DND-41 (cell line): Measurements from ENCODE around the gene PTPRD.

ENCODE experiments used
- ATAC-seq: fragments of 200-7000 bp; cut with Tn5 transposase; 3 replicates; pipeline ENCODE4 v1.9.1; 2021; ENCODE audit warnings: low read depth; ENCODE audit not compliant: insufficient read depth
- DNase-seq: peaks from one replicate; pipeline ENCODE4 v3.0.0-alpha.2; 2020
- H2AFZ ChIP-seq: 2 replicates; pipeline ENCODE4 v1.6.0; 2012; ENCODE audit warnings: low read depth, low read length
- H3K27ac ChIP-seq: 2 replicates; pipeline ENCODE4 v1.5.1; 2012; ENCODE audit warnings: low read length, inconsistent platforms
- H3K27me3 ChIP-seq: fragments of 200-600 bp; sonication (generic); 2 replicates; pipeline ENCODE4 v1.6.0; 2012; ENCODE audit warnings: low read length, mild to moderate bottlenecking, inconsistent platforms; ENCODE audit not compliant: insufficient read depth, poor library complexity
- H3K36me3 ChIP-seq: 2 replicates; pipeline ENCODE4 v1.5.1; 2012; ENCODE audit warnings: low read length, inconsistent platforms; ENCODE audit not compliant: insufficient read depth
- H3K4me1 ChIP-seq: 2 replicates; pipeline ENCODE4 v1.5.1; 2012; ENCODE audit warnings: mild to moderate bottlenecking, low read length; ENCODE audit not compliant: insufficient read depth
- H3K4me2 ChIP-seq: 2 replicates; pipeline ENCODE4 v1.6.0; 2012; ENCODE audit warnings: mild to moderate bottlenecking, moderate library complexity, low read length, inconsistent platforms; ENCODE audit not compliant: insufficient read depth
- H3K4me3 ChIP-seq, 2 experiments: fragments of 200-600 bp in 1 of 2; shearing (Covaris generic) in 1 of 2; 2 replicates each; pipeline ENCODE4 v1.5.1; 2012 to 2016; ENCODE audit warnings: inconsistent platforms in 2 of 2, low read length in 2 of 2, mild to moderate bottlenecking in 2 of 2, low read depth in 1 of 2, moderate library complexity in 1 of 2
- H3K79me2 ChIP-seq: 2 replicates; pipeline ENCODE4 v1.6.0; 2012; ENCODE audit warnings: low read length, inconsistent platforms; ENCODE audit not compliant: insufficient read depth
- H3K9ac ChIP-seq: 2 replicates; pipeline ENCODE4 v1.6.0; 2012; ENCODE audit warnings: low read depth, mild to moderate bottlenecking, inconsistent platforms, low read length, moderate library complexity
- H3K9me3 ChIP-seq: 2 replicates; pipeline ENCODE4 v1.5.1; 2012; ENCODE audit warnings: low read length, moderate library complexity, mild to moderate bottlenecking, inconsistent platforms; ENCODE audit not compliant: insufficient read depth, severe bottlenecking
- H4K20me1 ChIP-seq: 2 replicates; pipeline ENCODE4 v1.6.0; 2012; ENCODE audit warnings: low read length; ENCODE audit not compliant: insufficient read depth
- EZH2 ChIP-seq: IDR thresholded peaks from 3 replicates; pipeline ENCODE4 v1.6.1; 2012; ENCODE audit warnings: borderline replicate concordance, low read depth, mild to moderate bottlenecking, moderate library complexity, low read length, inconsistent platforms; ENCODE audit not compliant: severe bottlenecking
- TF ChIP-seq, protein P1 (sequence below): IDR thresholded peaks from 2 replicates; pipeline ENCODE4 v1.5.1; 2012; ENCODE audit warnings: borderline replicate concordance, low read length, moderate library complexity, mild to moderate bottlenecking; ENCODE audit not compliant: poor library complexity, severe bottlenecking; ENCODE audit errors: extremely low read depth

PTPRD gene

DNA sequence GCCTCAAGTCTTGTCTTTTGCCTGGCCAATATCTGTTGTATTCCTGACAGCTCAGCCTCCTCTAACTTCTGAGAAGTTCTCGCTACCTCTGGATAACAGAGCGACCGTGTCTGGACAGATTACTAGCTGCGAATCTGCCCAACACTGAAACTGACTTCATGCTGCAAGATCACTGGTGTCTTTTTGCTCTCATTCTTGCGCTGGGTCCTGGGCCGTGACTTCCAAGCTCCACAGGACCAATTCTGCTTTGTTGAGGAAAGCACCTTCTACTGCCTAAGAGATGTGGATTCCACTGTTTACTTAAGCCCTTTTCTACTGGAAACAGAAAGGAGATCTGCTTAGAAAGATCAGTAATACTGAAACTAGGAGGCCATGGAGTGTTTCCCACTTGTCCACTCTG lies 1834.4 kb downstream of the PTPRD start:
- no peaks in the 10 kb centered on the region for H3K27me3 ChIP-seq
- no peaks in the 10 kb centered on the region for H3K36me3 ChIP-seq
- H3K4me2 ChIP-seq = no peak overlapping the region
- H3K79me2 ChIP-seq = no peaks in the 10 kb centered on the region
- no peak overlapping the region for H3K9ac ChIP-seq
- no peaks in the 10 kb centered on the region for H3K9me3 ChIP-seq
- H4K20me1 ChIP-seq = no peaks in the 10 kb centered on the region
- no peak overlapping the region for H3K27ac ChIP-seq
- DNase-seq = no peak
- TF ChIP-seq, protein P1, sequence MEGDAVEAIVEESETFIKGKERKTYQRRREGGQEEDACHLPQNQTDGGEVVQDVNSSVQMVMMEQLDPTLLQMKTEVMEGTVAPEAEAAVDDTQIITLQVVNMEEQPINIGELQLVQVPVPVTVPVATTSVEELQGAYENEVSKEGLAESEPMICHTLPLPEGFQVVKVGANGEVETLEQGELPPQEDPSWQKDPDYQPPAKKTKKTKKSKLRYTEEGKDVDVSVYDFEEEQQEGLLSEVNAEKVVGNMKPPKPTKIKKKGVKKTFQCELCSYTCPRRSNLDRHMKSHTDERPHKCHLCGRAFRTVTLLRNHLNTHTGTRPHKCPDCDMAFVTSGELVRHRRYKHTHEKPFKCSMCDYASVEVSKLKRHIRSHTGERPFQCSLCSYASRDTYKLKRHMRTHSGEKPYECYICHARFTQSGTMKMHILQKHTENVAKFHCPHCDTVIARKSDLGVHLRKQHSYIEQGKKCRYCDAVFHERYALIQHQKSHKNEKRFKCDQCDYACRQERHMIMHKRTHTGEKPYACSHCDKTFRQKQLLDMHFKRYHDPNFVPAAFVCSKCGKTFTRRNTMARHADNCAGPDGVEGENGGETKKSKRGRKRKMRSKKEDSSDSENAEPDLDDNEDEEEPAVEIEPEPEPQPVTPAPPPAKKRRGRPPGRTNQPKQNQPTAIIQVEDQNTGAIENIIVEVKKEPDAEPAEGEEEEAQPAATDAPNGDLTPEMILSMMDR = no peak
- no peak for TF ChIP-seq EZH2
- no peaks in the 10 kb centered on the region for H3K4me1 ChIP-seq
- H2AFZ ChIP-seq = no peak overlapping the region
- no peak for ATAC-seq
- no peak overlapping the region for H3K4me3 ChIP-seq

DNA sequence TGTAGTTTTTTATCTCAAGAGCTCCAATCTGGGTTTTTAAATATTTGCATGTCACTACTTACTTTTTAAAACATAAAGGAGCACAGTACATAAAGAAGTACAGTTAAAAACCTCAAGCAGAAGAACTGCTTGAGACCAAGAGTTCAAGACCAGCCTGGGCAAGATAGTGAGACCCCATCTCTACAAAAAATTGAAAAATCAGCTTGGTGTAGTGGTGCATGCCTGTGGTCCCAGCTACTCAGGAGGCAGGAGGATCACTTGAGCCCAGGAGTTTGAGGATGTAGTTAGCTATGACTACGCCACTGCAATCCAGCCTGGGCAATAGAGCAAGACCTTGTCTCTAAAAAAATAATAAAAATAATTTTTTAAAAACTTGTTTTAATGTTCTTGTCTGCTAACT lies 1840.5 kb downstream of the PTPRD start:
- DNase-seq (no peak), ATAC-seq (no peak)
- Histone ChIP-seq H3K27ac (no peak overlapping the region), H4K20me1 (no peaks in the 10 kb centered on the region), H3K27me3 (no peaks in the 10 kb centered on the region), H2AFZ (no peak overlapping the region), H3K4me1 (no peaks in the 10 kb centered on the region), H3K9ac (no peak overlapping the region), H3K36me3 (no peaks in the 10 kb centered on the region), H3K79me2 (no peaks in the 10 kb centered on the region), H3K4me2 (no peak overlapping the region), H3K4me3 (no peak overlapping the region), H3K9me3 (no peaks in the 10 kb centered on the region)
- TF ChIP-seq, protein P1 = no peak
- no peak for TF ChIP-seq EZH2

DNA sequence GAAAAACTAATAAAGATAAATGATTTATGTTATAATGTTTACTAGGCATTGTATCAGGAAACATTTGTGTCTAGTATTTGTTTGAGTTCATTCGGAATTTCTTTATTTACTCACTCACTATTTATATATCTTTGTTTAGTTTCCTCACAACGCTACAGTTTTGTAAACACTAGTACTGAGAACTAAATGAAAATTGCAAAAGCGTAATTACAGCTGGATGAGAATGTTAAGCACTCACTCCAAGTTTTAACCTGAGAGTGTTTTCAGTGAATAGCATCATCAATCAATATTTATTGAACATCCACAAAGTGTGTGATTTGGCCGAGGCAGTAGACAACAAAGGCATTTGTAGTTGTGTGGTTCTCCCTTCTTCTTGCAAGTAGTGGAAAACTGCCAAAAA lies 1843.6 kb downstream of the PTPRD start:
- no peak overlapping the region for H2AFZ ChIP-seq
- H3K9ac ChIP-seq = no peak overlapping the region
- H3K36me3 ChIP-seq = no peaks in the 10 kb centered on the region
- H3K27me3 ChIP-seq = no peaks in the 10 kb centered on the region
- no peaks in the 10 kb centered on the region for H3K9me3 ChIP-seq
- ATAC-seq = no peak
- no peaks in the 10 kb centered on the region for H4K20me1 ChIP-seq
- H3K27ac ChIP-seq = no peak overlapping the region
- DNase-seq = no peak
- no peak for TF ChIP-seq EZH2
- TF ChIP-seq, protein P1 = no peak
- no peaks in the 10 kb centered on the region for H3K79me2 ChIP-seq
- H3K4me1 ChIP-seq = no peaks in the 10 kb centered on the region
- H3K4me3 ChIP-seq = no peak overlapping the region
- no peak overlapping the region for H3K4me2 ChIP-seq

DNA sequence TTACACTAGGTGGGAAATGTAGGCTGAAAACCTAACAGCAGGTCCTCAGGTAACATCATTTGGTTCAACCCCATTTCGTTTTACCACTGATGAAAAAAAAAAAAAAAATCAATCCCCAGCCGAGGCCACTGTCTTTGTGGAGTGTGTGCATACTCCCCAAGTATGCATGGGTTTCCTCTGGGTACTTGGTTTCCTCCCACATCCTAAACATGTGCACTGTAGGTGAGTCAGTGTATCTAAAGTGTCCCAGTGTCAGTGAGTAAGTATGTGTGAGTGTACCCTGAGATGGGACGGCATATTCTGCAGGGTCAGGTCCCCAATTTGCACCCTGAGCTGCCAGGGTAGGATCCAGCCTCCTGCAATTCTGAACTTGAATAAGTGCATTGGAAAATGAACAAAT lies 1846.7 kb downstream of the PTPRD start:
- H3K9ac ChIP-seq = no peak overlapping the region

More for the DNA sequence above, 1846.7 kb downstream of the PTPRD start:
- no peak overlapping the region for H3K27ac ChIP-seq
- H3K4me1 ChIP-seq = no peaks in the 10 kb centered on the region
- H4K20me1 ChIP-seq = no peaks in the 10 kb centered on the region
- H3K79me2 ChIP-seq = no peaks in the 10 kb centered on the region
- no peak overlapping the region for H3K4me3 ChIP-seq
- no peak overlapping the region for H3K4me2 ChIP-seq
- H3K9me3 ChIP-seq = no peaks in the 10 kb centered on the region
- no peaks in the 10 kb centered on the region for H3K36me3 ChIP-seq
- no peak for DNase-seq
- TF ChIP-seq, protein P1 = no peak
- no peak for TF ChIP-seq EZH2
- no peaks in the 10 kb centered on the region for H3K27me3 ChIP-seq
- ATAC-seq = no peak
- no peak overlapping the region for H2AFZ ChIP-seq
